Fibroblast of villous mesenchyme (primary cell): ENCODE results near the gene ZNF148. TPM values are rescaled to one million over a fixed set of nuclear protein-coding genes. Genes with fewer than 3 reads are reported as not detected.

Experiments used
- DNase-seq: peaks from one replicate; pipeline ENCODE4 v3.0.0-alpha.2; 2010; ENCODE audit warnings: low read depth
- H3K4me3 ChIP-seq: 2 replicates; pipeline ENCODE4 v1.5.1; 2011; ENCODE audit warnings: low read depth, mild to moderate bottlenecking, low read length
- total RNA-seq: library from RNA; depleted of rRNA; stranded (reverse); fragments of >200 nt; gene quantifications from 2 replicates; pipeline ENCODE4 v1.2.3, GENCODE V29; 2012
- TF ChIP-seq, protein P1 (sequence below): IDR thresholded peaks from 2 replicates; pipeline ENCODE4 v1.5.1; 2012; ENCODE audit warnings: low read depth, mild to moderate bottlenecking, low read length; ENCODE audit not compliant: insufficient read depth

ZNF148 gene
- total RNA-seq, 1 donor = 42.7 TPM

DNA sequence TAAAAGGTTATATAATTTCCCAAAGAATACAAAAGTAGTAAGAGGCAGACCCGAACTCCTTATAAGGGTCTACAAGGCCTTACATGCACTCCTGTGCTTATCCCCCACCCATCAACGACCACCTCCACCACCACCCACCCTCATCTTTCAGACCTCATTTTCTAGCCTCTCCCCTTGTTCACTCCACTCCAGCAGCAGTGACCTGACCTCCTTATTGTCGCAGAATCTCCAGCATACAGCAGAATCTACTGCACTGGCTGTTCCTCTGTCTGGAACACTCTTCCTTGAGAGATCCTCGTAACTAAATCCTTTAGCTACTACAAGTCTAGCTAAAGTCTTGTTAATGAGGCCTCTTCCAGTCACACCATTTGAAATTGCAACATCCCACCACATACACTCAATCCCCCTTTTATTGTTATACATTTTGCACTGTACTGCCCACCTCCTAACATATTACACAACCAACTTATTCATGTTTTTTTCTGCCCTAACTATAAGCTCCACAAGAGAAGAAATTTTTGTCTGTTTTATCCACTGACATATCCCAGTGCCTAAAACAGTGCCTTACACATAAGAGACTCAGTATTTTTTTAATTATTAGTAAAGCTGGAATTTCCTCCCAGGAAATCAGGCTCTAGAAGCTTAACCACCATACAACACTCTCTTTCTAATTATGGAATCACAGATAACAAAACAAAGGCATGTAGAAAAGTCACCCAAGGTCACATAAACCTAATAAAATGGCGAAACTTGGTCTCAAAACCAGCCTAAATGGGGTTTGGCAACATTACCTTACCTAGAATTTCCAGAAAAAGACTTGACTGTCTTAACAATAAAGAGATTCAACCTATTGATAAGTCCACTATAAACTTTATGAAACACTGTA is 40.2 kb downstream of the ZNF148 start:
- TF ChIP-seq, protein P1, sequence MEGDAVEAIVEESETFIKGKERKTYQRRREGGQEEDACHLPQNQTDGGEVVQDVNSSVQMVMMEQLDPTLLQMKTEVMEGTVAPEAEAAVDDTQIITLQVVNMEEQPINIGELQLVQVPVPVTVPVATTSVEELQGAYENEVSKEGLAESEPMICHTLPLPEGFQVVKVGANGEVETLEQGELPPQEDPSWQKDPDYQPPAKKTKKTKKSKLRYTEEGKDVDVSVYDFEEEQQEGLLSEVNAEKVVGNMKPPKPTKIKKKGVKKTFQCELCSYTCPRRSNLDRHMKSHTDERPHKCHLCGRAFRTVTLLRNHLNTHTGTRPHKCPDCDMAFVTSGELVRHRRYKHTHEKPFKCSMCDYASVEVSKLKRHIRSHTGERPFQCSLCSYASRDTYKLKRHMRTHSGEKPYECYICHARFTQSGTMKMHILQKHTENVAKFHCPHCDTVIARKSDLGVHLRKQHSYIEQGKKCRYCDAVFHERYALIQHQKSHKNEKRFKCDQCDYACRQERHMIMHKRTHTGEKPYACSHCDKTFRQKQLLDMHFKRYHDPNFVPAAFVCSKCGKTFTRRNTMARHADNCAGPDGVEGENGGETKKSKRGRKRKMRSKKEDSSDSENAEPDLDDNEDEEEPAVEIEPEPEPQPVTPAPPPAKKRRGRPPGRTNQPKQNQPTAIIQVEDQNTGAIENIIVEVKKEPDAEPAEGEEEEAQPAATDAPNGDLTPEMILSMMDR = no peak
- peak; percentile 45 for DNase-seq
- H3K4me3 ChIP-seq = no peak overlapping the region

DNA sequence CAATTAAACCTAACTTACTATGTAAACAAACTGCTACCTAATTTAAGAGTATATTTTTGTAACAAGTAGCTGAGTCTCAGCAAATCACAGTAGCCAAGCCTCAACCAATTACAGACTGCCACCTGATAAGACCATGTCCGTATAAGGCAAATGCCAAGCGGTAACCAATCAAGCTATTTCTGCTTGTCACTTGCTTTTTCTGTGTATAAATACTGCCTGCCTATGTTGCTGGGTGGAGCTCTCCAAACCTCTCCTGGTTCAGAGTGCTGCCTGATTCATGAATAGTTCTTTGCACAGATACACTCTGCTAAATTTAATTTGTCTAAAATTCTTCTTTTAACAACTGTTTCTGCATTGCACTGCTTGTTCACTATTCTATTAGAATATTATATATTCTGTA is 42.6 kb downstream of the ZNF148 start:
- DNase-seq = no peak
- TF ChIP-seq, protein P1 = no peak
- H3K4me3 ChIP-seq = no peak overlapping the region

DNA sequence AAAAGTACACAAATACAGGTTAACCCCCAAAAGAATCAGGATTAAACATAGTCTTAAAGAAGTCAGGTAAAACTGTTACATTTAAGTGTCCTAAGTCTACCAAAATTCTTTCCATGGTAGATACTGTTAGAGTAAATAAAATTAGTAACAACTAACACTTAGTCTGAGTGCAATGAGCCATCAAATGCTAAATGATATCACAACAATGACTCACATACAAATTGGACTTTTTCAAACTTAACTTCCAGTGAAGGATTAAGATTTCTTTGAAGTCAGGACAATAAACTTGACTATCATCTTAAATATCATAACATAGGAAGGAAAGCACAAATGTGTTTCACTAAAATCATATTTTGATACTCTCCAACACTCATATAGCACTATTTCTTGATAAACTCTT is 43.9 kb downstream of the ZNF148 start:
- no peak for DNase-seq
- H3K4me3 ChIP-seq = no peak overlapping the region
- TF ChIP-seq, protein P1 = no peak

DNA sequence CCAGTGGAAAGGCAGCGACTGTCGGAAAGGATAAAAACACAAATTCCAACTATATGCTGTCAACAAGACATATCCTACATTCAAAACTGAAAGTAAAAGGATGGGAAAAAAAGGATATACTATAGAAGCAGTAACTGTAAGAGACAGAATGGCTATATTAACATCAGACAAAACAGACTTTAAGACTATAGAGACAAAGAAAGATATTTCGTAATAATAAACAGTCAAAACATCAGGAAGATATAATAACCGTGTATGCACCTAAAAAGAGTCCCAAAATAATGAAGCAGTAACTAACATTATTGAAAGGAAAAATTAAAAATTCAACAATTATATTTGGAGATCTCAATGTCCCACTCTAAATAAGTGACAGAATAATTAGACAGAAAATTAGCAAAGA is 48.2 kb downstream of the ZNF148 start:
- TF ChIP-seq, protein P1 = no peak

DNA sequence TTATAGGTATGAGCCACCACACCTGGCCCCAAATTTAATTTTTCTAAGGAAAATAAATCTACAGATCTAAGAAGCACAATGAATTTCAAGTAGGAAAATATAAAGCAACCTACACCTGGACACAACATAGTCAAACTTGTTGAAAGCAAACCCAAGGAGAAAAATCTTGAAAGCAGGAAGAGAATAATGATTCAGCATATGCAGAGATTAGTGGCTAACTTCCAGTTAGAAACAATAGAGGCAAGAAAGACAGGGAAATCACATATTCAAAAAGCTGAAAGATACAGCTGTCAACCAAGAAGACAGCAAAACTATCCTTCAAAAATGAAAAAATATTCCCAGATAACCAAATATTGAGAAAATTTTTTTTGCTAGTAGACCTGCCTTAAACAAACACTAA is 49.4 kb downstream of the ZNF148 start:
- TF ChIP-seq, protein P1 = no peak

More for the DNA sequence above, 48.2 kb downstream of the ZNF148 start:
- no peak overlapping the region for H3K4me3 ChIP-seq
- DNase-seq = no peak

DNA sequence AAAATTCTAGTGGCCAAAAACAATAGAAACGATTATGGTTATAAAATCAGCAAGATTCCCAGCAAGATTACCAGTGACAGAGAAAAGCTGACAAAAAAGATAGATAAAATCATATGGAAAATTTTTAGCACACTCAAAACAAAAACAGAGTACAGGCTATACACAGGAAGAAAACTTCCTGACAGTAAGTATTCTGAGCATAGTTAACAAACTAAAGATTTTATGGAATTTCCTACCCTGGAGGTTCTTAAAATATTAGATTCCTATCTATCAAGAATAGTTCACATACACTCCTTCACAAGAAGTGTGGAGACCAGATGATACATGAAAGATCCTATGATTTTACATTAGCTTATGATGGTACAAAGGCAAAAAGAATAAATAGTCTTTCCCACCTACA is 50.8 kb downstream of the ZNF148 start:
- TF ChIP-seq, protein P1 = no peak
- DNase-seq = peak; percentile 44
- no peak overlapping the region for H3K4me3 ChIP-seq

More for the DNA sequence above, 49.4 kb downstream of the ZNF148 start:
- H3K4me3 ChIP-seq = no peak overlapping the region
- DNase-seq = no peak
